ENCODE results near the gene TSPAN9. TPM values are rescaled to one million over a fixed set of nuclear protein-coding genes. Genes with fewer than 3 reads are reported as not detected.

The TSPAN9 gene
- total and polyA plus RNA-seq, 10 of the 15 experiments (the other 5 are each of a cell fraction or from before 2014, with no cell fraction given) = 0.03 to 1.0 (median 0.12) TPM; not detected in 5

DNA sequence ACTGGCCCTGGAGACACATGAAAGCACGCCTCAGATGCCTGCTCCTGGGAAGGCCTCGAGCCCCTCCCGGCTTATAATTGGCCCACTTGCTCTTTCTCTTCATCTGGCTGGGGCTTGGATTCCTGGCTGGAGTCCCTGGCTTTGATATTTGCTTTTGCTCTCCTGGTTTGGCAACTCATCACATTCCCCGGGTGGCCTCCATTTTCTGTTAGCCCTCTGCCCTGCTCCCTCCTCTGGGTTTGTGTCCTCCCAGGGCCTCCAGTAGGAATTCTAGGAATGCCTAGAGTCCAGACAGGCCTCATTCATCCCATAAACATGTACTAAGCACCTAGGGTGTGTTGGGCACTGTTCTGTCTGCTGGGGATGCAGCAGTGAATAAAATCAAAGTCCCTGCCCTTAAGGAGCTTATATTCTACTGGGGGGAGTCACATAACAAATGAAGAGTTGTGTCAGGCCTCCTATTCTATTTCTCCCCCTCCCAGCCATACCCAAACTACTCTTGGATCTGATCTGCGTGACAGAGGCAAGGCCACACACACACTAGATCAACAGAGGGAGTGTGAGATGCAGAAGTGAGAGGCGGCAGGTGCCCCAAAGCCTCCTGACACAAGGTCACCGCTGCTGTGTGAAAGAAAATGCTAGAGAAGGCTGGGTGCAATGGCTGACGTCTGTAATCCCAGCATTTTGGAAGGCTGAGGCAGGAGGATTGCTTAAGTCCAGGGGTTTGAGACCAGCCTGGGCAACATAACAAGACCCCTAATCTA lies 21.3 kb upstream of the TSPAN9 start:
- intact Hi-C loops (cut with micrococcal nuclease; ENCODE audit: unreplicated experiment) = no loop called here
- no peak overlapping the region for H2AFZ ChIP-seq (ENCODE audit: control insufficient read depth, low read depth, low read length)
- H3K27me3 ChIP-seq (replicated peaks in 1 of 2; ENCODE audit: control insufficient read depth in 2 of 2, insufficient read depth in 2 of 2, low read length in 1 of 2) = no peaks in the 10 kb centered on the region
- CTCF ChIA-PET = no interaction called here
- H4K20me1 ChIP-seq (ENCODE audit: control insufficient read depth, insufficient read depth) = no peaks in the 10 kb centered on the region
- POLR2A ChIA-PET = no interaction called here
- DNase-seq (ENCODE audit: low read depth, low spot score) = no peak
- no peaks in the 10 kb centered on the region for H3K36me3 ChIP-seq (ENCODE audit: control insufficient read depth in 2 of 2, insufficient read depth in 2 of 2, low read length in 1 of 2)
- RAD21 ChIA-PET (ENCODE audit: unreplicated experiment) = no interaction called here
- no peak overlapping the region for H3K4me3 ChIP-seq
- FAIRE-seq = no peak
- SMC1A ChIA-PET (ENCODE audit: uncharacterized antibody, unreplicated experiment) = no interaction called here
- in situ Hi-C loops (cut with MboI) = no loop called here
- H3K4me2 ChIP-seq (ENCODE audit: control insufficient read depth, insufficient read depth) = no peak overlapping the region
- H3K4me1 ChIP-seq (ENCODE audit: control insufficient read depth, insufficient read depth, low read length) = no peaks in the 10 kb centered on the region
- ATAC-seq = no peak
- BruUV-seq (replicated peaks) = no TSS peak
- H3K79me2 ChIP-seq (ENCODE audit: control insufficient read depth, insufficient read depth, low read length) = no peaks in the 10 kb centered on the region
- no peak overlapping the region for H3K27ac ChIP-seq (ENCODE audit: control insufficient read depth, insufficient read depth)
- TF ChIP-seq ZBED1 (IDR thresholded peaks at IDR 0.05; ENCODE audit: borderline replicate concordance) = no peak
- no peak for TF ChIP-seq NR2C2 (IDR thresholded peaks at IDR 0.05; ENCODE audit: borderline replicate concordance, control insufficient read depth, insufficient read length, low read depth)
- no peak for TF ChIP-seq ZZZ3 (IDR thresholded peaks at IDR 0.05; ENCODE audit: control insufficient read depth, insufficient read length, low read depth)
- no peak for TF ChIP-seq FOXM1 (IDR thresholded peaks at IDR 0.05; ENCODE audit: low read depth, low read length)
- no peak for TF ChIP-seq SPI1 (IDR thresholded peaks at IDR 0.05; ENCODE audit: borderline replicate concordance, insufficient read depth, low read depth, low read length)
- TF ChIP-seq, protein P1, sequence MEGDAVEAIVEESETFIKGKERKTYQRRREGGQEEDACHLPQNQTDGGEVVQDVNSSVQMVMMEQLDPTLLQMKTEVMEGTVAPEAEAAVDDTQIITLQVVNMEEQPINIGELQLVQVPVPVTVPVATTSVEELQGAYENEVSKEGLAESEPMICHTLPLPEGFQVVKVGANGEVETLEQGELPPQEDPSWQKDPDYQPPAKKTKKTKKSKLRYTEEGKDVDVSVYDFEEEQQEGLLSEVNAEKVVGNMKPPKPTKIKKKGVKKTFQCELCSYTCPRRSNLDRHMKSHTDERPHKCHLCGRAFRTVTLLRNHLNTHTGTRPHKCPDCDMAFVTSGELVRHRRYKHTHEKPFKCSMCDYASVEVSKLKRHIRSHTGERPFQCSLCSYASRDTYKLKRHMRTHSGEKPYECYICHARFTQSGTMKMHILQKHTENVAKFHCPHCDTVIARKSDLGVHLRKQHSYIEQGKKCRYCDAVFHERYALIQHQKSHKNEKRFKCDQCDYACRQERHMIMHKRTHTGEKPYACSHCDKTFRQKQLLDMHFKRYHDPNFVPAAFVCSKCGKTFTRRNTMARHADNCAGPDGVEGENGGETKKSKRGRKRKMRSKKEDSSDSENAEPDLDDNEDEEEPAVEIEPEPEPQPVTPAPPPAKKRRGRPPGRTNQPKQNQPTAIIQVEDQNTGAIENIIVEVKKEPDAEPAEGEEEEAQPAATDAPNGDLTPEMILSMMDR (IDR thresholded peaks at IDR 0.05 in 2 of 3, conservative IDR thresholded peaks at IDR 0.05 in 1 of 3; ENCODE audit: control insufficient read depth in 2 of 3, extremely low read depth in 1 of 3, insufficient read depth in 1 of 3, low read depth in 3 of 3, low read length in 3 of 3) = no peak
- WGBS (ENCODE audit: insufficient coverage, insufficient replicate concordance, low lambda C conversion rate, missing lambda C conversion rate) = 26% methylated on average over 8 of the region's 8 CpGs
- no peaks in the 10 kb centered on the region for H3K9me3 ChIP-seq (replicated peaks; ENCODE audit: control insufficient read depth, insufficient read depth, low read length)
- H3K9ac ChIP-seq (ENCODE audit: control insufficient read depth, insufficient read depth, low read length) = no peak overlapping the region
